DOHH2 (cell line): ENCODE measurements around the gene PHKG1.
A peak's percentile ranks its signal among the peaks of the same experiment; 100 is the strongest.
"Not testable (repeated sequence)": the region's sequence is repeated elsewhere in the genome, so short reads cannot be mapped to it uniquely, and the experiment has no call there.

ENCODE experiments used
- H3F3A ChIP-seq: fragments of 200-600 bp; sonication (generic), shearing (Covaris generic); 2 replicates; pipeline ENCODE4 v1.6.0; 2016; ENCODE audit warnings: antibody characterized with exemption, mild to moderate bottlenecking; ENCODE audit not compliant: control insufficient read depth, insufficient read depth
- H3K27ac ChIP-seq: fragments of 200-600 bp; sonication (generic); 2 replicates; pipeline ENCODE4 v1.5.1; 2014; ENCODE audit warnings: low read depth, mild to moderate bottlenecking, low read length, moderate library complexity
- H3K27me3 ChIP-seq: fragments of 200-600 bp; sonication (generic); 2 replicates; pipeline ENCODE4 v1.6.1; 2014; ENCODE audit warnings: mild to moderate bottlenecking, low read length, mixed read lengths; ENCODE audit not compliant: control insufficient read depth
- H3K36me3 ChIP-seq: fragments of 200-600 bp; sonication (generic); 2 replicates; pipeline ENCODE4 v1.6.1; 2014; ENCODE audit warnings: mild to moderate bottlenecking, low read length, moderate library complexity, mixed read lengths; ENCODE audit not compliant: control insufficient read depth
- H3K4me1 ChIP-seq: fragments of 200-600 bp; sonication (generic); 2 replicates; pipeline ENCODE4 v1.6.1; 2014; ENCODE audit warnings: mild to moderate bottlenecking, low read length, mixed read lengths; ENCODE audit not compliant: control insufficient read depth
- H3K4me2 ChIP-seq: fragments of 200-600 bp; sonication (generic); 2 replicates; pipeline ENCODE4 v1.6.0; 2014; ENCODE audit warnings: mild to moderate bottlenecking, low read length, moderate library complexity
- H3K4me3 ChIP-seq: fragments of 200-600 bp; sonication (generic); 2 replicates; pipeline ENCODE4 v1.5.1; 2014; ENCODE audit warnings: mild to moderate bottlenecking, low read length, mixed read lengths
- H3K79me2 ChIP-seq: fragments of 200-600 bp; sonication (generic); 2 replicates; pipeline ENCODE4 v1.6.1; 2014; ENCODE audit warnings: mild to moderate bottlenecking, low read length, mixed read lengths; ENCODE audit not compliant: control insufficient read depth
- H3K9me2 ChIP-seq: fragments of 200-600 bp; sonication (generic); replicated peaks from 2 replicates; pipeline ENCODE4 v1.6.1; 2014; ENCODE audit warnings: mild to moderate bottlenecking, low read length, mixed read lengths; ENCODE audit not compliant: control insufficient read depth
- H3K9me3 ChIP-seq: fragments of 200-600 bp; sonication (generic); 2 replicates; pipeline ENCODE4 v1.6.1; 2014; ENCODE audit warnings: antibody characterized with exemption, low read length, mixed read lengths; ENCODE audit not compliant: control insufficient read depth, insufficient read depth
- H4K20me1 ChIP-seq: fragments of 200-600 bp; sonication (generic); 2 replicates; pipeline ENCODE4 v1.6.0; 2014; ENCODE audit warnings: low read depth, mild to moderate bottlenecking, antibody characterized with exemption, low read length, moderate library complexity; ENCODE audit not compliant: control insufficient read depth, insufficient read depth
- EZH2phosphoT487 ChIP-seq: fragments of 200-600 bp; sonication (generic); IDR thresholded peaks from 2 replicates; pipeline ENCODE4 v1.6.1; 2017; ENCODE audit warnings: borderline replicate concordance, mild to moderate bottlenecking, antibody characterized with exemption, low read length, moderate library complexity, mixed read lengths
- TF ChIP-seq, protein P1 (sequence below): fragments of 200-600 bp; sonication (generic); IDR thresholded peaks from one replicate; pipeline ENCODE4 v1.5.1; 2014; ENCODE audit warnings: antibody characterized with exemption, mild to moderate bottlenecking, low read depth, low read length; ENCODE audit not compliant: poor library complexity, severe bottlenecking

Gene PHKG1

GRCh38 chr7:56092789-56093531 is at the start of gene PHKG1:
TSS of gene PHKG1 (minus strand) at chr7:56092952. CDS start at chr7:56088941, 4,011 bp downstream.
- no peak within 1 kb of the TSS for H3K27ac ChIP-seq

DNA sequence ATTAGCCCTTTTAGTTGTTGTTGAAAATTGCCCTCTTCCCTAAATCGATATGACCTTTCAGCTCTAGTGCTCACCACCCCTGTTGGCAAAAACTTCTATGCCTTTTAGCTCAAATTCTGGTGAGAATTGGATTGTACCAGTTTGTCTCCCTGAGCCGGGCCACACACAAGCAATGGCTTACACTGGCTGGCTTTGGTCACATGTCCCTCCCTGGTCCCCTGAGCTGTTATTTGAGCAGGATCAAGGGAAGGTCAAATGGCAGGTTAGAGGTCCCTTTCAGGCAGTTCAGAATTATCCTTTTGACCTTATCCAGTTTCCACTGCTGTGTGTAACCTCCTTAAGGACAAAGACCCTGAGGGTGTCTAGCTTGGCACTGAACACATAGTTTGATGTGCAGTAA is 38.3 kb upstream of the PHKG1 start:
- H3K9me3 ChIP-seq, H3K27ac ChIP-seq, H3K9me2 ChIP-seq: not testable (repeated sequence)

More at GRCh38 chr7:56092789-56093531, at the start of gene PHKG1:
- Histone ChIP-seq H3K4me3 (no peak within 1 kb of the TSS), H3K4me2 (no peak within 1 kb of the TSS), H4K20me1 (peaks cover 3% of the 10 kb centered on the region; the same call in 1 of the 2 replicates), H3K36me3 (no peaks in the 10 kb centered on the region), H3K79me2 (no peaks in the 10 kb centered on the region), H3F3A (peaks cover 5% of the 10 kb centered on the region; the same call in 1 of the 2 replicates), H3K4me1 (no peaks in the 10 kb centered on the region), H3K27me3 (no peaks in the 10 kb centered on the region), H3K9me3 (no peaks in the 10 kb centered on the region), H3K9me2 (no peaks in the 10 kb centered on the region)
- TF ChIP-seq, protein P1, sequence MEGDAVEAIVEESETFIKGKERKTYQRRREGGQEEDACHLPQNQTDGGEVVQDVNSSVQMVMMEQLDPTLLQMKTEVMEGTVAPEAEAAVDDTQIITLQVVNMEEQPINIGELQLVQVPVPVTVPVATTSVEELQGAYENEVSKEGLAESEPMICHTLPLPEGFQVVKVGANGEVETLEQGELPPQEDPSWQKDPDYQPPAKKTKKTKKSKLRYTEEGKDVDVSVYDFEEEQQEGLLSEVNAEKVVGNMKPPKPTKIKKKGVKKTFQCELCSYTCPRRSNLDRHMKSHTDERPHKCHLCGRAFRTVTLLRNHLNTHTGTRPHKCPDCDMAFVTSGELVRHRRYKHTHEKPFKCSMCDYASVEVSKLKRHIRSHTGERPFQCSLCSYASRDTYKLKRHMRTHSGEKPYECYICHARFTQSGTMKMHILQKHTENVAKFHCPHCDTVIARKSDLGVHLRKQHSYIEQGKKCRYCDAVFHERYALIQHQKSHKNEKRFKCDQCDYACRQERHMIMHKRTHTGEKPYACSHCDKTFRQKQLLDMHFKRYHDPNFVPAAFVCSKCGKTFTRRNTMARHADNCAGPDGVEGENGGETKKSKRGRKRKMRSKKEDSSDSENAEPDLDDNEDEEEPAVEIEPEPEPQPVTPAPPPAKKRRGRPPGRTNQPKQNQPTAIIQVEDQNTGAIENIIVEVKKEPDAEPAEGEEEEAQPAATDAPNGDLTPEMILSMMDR: peak; percentile 32
- no peak for TF ChIP-seq EZH2phosphoT487

DNA sequence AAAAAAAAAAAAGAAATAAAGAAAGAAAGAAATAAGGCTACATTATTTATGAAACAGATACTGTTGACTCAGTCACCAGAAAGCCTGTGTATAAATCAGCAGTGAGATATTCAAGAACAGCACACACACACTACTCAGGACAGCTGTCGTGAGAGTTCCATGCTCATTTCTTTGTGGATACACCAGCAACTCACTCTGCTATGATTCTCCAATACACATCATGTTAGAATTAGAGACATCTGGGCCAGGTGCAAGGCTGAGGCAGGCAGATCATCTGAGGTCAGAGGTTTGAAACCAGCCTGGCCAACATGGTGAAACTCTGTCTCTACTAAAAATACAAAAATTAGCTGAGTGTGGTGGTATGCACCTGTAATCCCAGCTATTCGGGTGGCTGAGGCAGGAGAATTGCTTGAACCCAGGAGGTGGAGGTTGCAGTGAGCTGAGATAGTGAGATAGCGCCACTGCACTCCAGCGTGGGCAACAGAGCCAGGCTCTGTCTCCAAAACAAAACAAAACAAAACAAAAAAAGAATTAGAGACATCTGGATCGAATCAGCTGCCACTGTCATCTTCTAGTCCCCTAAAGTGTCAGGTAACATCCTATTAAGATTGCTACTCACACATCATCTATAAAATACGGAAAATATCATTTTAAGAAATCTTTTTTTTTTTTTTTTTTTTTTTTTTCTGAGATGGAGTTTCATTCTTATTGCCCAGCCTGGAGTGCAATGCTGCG is 34.7 kb upstream of the PHKG1 start:
- no peaks in the 10 kb centered on the region for H3K9me3 ChIP-seq
- H3K79me2 ChIP-seq: no peaks in the 10 kb centered on the region
- no peaks in the 10 kb centered on the region for H3F3A ChIP-seq
- H3K27ac ChIP-seq: no peak overlapping the region
- H3K36me3 ChIP-seq: no peaks in the 10 kb centered on the region
- H3K4me2 ChIP-seq: no peak overlapping the region
- no peaks in the 10 kb centered on the region for H3K27me3 ChIP-seq
- H3K4me1 ChIP-seq: no peaks in the 10 kb centered on the region
- H3K9me2 ChIP-seq: no peaks in the 10 kb centered on the region
- H4K20me1 ChIP-seq: no peaks in the 10 kb centered on the region
- no peak overlapping the region for H3K4me3 ChIP-seq
- TF ChIP-seq EZH2phosphoT487: no peak
- TF ChIP-seq, protein P1: no peak

More for the DNA sequence above, 38.3 kb upstream of the PHKG1 start:
- H3K36me3 ChIP-seq, H4K20me1 ChIP-seq, H3F3A ChIP-seq, H3K4me1 ChIP-seq, H3K79me2 ChIP-seq, H3K4me2 ChIP-seq, H3K4me3 ChIP-seq, H3K27me3 ChIP-seq: not testable (repeated sequence)

GRCh38 chr7:56125831-56126230 is 33.1 kb upstream of the PHKG1 start:
- Histone ChIP-seq H3K27ac (no peak overlapping the region), H3K36me3 (no peaks in the 10 kb centered on the region), H3K4me2 (no peak overlapping the region), H3F3A (no peaks in the 10 kb centered on the region), H4K20me1 (no peaks in the 10 kb centered on the region), H3K4me3 (no peak overlapping the region), H3K79me2 (no peaks in the 10 kb centered on the region), H3K9me2 (no peaks in the 10 kb centered on the region), H3K27me3 (no peaks in the 10 kb centered on the region), H3K9me3 (no peaks in the 10 kb centered on the region), H3K4me1 (no peaks in the 10 kb centered on the region)
- TF ChIP-seq, protein P1: no peak
- TF ChIP-seq EZH2phosphoT487: no peak
